HG03196 (cell line): Measurements from ENCODE around the gene FGD4.

Experiments used
- ATAC-seq: cut with Tn5 transposase; IDR thresholded peaks from one replicate; pipeline ENCODE4 v1.9.1; 2021; ENCODE audit not compliant: unreplicated experiment

The FGD4 gene

GRCh38 chr12:32402946-32403345, 3.6 kb downstream of the FGD4 start:
- ATAC-seq: no peak

GRCh38 chr12:32407795-32408194, 8.4 kb downstream of the FGD4 start:
- ATAC-seq: no peak

GRCh38 chr12:32413412-32413811, 14.1 kb downstream of the FGD4 start:
- ATAC-seq: no peak

GRCh38 chr12:32418221-32418620, 18.9 kb downstream of the FGD4 start:
- ATAC-seq: no peak

- no peak for ATAC-seq
Measured at GRCh38 chr12:32418903-32419519, 19.7 kb downstream of the FGD4 start.

GRCh38 chr12:32419520-32419960, 20.2 kb downstream of the FGD4 start:
- ATAC-seq: no peak

- ATAC-seq: no peak
Measured at GRCh38 chr12:32420356-32420755, 21.0 kb downstream of the FGD4 start.

GRCh38 chr12:32423559-32423958, 24.2 kb downstream of the FGD4 start:
- ATAC-seq: no peak

GRCh38 chr12:32431025-32431424, 31.7 kb downstream of the FGD4 start:
- no peak for ATAC-seq

GRCh38 chr12:32435921-32436705, 36.8 kb downstream of the FGD4 start:
- ATAC-seq: no peak

- no peak for ATAC-seq
Measured at GRCh38 chr12:32437095-32437515, 37.7 kb downstream of the FGD4 start.

- no peak for ATAC-seq
Measured at GRCh38 chr12:32440120-32440865, 40.9 kb downstream of the FGD4 start.

- no peak for ATAC-seq
Measured at GRCh38 chr12:32443491-32443890, 44.1 kb downstream of the FGD4 start.

- ATAC-seq: no peak
Measured at GRCh38 chr12:32444895-32445294, 45.5 kb downstream of the FGD4 start.

- ATAC-seq: no peak
Measured at GRCh38 chr12:32445356-32445755, 46.0 kb downstream of the FGD4 start.

GRCh38 chr12:32446316-32447119, 47.2 kb downstream of the FGD4 start:
- no peak for ATAC-seq

GRCh38 chr12:32448586-32448985, 49.2 kb downstream of the FGD4 start:
- ATAC-seq: no peak

GRCh38 chr12:32450363-32450762, 51.0 kb downstream of the FGD4 start:
- ATAC-seq: no peak

GRCh38 chr12:32450768-32451167, 51.4 kb downstream of the FGD4 start:
- no peak for ATAC-seq

GRCh38 chr12:32451816-32452215, 52.5 kb downstream of the FGD4 start:
- no peak for ATAC-seq

GRCh38 chr12:32454075-32454474, 54.7 kb downstream of the FGD4 start:
- no peak for ATAC-seq
